ENCODE data around the gene BAIAP2. TPM values are rescaled to one million over a fixed set of nuclear protein-coding genes. Genes with fewer than 3 reads are reported as not detected.

The BAIAP2 gene
- total RNA-seq, 1 donor from 2014 or later: 6.8 TPM

DNA sequence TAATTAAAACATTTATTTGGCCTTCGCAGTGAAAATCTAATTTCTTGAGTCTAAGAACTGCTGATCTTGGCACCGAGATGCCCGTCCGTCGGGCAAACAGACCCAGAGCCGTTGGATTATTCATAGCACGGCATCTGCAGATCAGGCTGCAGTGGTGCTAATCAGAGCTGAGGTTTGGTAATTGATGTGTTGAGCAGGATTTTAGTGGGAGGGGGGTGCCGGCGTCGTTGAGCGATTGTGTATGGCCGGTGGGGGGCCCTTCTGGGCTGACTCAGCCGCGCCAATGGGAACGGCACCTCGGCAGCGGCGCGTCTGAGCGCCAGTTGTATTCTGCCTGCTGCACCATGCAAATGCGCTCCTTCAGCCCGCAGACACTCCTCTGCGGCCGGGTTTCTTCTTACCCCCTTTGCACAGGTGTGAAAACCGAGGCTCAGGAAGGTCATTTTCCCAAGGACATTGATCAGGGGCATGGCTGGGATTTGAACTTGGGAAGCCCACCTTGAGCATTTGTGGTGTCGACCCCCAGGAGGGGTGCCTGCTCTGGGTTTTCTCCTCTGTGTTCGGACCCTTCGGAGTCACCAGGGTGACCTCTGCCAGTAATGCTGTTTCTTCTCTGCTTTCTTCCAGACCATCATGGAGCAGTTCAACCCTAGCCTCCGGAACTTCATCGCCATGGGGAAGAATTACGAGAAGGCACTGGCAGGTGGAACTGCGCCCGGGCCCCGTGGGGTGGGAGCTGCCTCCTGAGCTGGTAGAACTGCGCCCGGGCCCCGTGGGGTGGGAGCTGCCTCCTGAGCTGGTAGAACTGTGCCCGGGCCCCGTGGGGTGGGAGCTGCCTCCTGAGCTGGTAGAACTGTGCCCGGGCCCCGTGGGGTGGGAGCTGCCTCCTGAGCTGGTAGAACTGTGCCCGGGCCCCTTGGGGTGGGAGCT lies 18.4 kb downstream of the BAIAP2 start:
- ATAC-seq (ENCODE audit: low read depth) (no peak), DNase-seq (no peak)
- intact Hi-C loops (cut with micrococcal nuclease): no loop called here
- TF ChIP-seq, protein P1, sequence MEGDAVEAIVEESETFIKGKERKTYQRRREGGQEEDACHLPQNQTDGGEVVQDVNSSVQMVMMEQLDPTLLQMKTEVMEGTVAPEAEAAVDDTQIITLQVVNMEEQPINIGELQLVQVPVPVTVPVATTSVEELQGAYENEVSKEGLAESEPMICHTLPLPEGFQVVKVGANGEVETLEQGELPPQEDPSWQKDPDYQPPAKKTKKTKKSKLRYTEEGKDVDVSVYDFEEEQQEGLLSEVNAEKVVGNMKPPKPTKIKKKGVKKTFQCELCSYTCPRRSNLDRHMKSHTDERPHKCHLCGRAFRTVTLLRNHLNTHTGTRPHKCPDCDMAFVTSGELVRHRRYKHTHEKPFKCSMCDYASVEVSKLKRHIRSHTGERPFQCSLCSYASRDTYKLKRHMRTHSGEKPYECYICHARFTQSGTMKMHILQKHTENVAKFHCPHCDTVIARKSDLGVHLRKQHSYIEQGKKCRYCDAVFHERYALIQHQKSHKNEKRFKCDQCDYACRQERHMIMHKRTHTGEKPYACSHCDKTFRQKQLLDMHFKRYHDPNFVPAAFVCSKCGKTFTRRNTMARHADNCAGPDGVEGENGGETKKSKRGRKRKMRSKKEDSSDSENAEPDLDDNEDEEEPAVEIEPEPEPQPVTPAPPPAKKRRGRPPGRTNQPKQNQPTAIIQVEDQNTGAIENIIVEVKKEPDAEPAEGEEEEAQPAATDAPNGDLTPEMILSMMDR (IDR thresholded peaks at IDR 0.05): no peak
- POLR2A ChIA-PET: no interaction called here
- H3K4me3 Mint-ChIP-seq: no peak overlapping the region
- peaks cover 8% of the 10 kb centered on the region for H3K4me1 Mint-ChIP-seq
- no peak overlapping the region for H3K27ac Mint-ChIP-seq
- H3K36me3 Mint-ChIP-seq (ENCODE audit: low read depth): no peaks in the 10 kb centered on the region
- H3K27me3 Mint-ChIP-seq: peaks cover 2% of the 10 kb centered on the region
- no peaks in the 10 kb centered on the region for H3K9me3 Mint-ChIP-seq
- CTCF ChIA-PET: no interaction called here

- Mint-ChIP-seq H3K4me3 (no peak overlapping the region), H3K9me3 (no peaks in the 10 kb centered on the region), H3K27ac (no peak overlapping the region), H3K36me3 (ENCODE audit: low read depth) (no peaks in the 10 kb centered on the region), H3K27me3 (peaks cover 2% of the 10 kb centered on the region), H3K4me1 (peaks cover 5% of the 10 kb centered on the region)
- intact Hi-C loops (cut with micrococcal nuclease): no loop called here
- ATAC-seq (ENCODE audit: low read depth) (no peak), DNase-seq (no peak)
- CTCF ChIA-PET: no interaction called here
- TF ChIP-seq, protein P1 (IDR thresholded peaks at IDR 0.05): no peak
- POLR2A ChIA-PET: no interaction called here
These were observed 19.4 kb downstream of the BAIAP2 start for GRCh38 chr17:81054308-81054707.

GRCh38 chr17:81054881-81055370 lies 20.0 kb downstream of the BAIAP2 start:
- ChIA-PET POLR2A (no interaction called here), CTCF (no interaction called here)
- intact Hi-C loops (cut with micrococcal nuclease): no loop called here
- H3K27me3 Mint-ChIP-seq: no peaks in the 10 kb centered on the region
- no peaks in the 10 kb centered on the region for H3K36me3 Mint-ChIP-seq (ENCODE audit: low read depth)
- ATAC-seq (ENCODE audit: low read depth) (no peak), DNase-seq (no peak)
- peaks cover 2% of the 10 kb centered on the region for H3K4me1 Mint-ChIP-seq
- TF ChIP-seq, protein P1 (IDR thresholded peaks at IDR 0.05): no peak
- H3K4me3 Mint-ChIP-seq: no peak overlapping the region
- H3K27ac Mint-ChIP-seq: no peak overlapping the region
- H3K9me3 Mint-ChIP-seq: no peaks in the 10 kb centered on the region

DNA sequence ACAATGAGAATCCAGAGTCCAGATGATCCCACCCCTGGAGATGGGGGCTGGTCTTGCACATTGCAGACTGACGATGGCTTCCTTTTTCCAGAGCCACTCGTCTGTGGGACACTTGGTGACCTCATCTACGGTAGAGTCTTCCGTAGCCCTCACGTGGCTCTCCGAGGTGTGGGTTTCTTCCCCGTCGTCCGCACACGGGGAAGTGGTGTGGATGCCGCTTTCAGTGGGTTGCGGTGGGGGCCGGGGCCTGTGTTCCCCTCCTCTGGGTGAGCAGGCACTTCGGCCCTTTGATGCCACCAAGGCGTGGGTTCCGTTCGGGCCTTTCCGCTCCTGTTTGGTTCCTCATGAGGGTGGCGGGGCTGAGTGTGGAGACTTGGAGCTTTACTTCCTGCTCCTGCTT lies 21.4 kb downstream of the BAIAP2 start:
- intact Hi-C loops (cut with micrococcal nuclease): no loop called here
- H3K9me3 Mint-ChIP-seq: no peaks in the 10 kb centered on the region
- TF ChIP-seq, protein P1 (IDR thresholded peaks at IDR 0.05): no peak
- CTCF ChIA-PET: no interaction called here
- POLR2A ChIA-PET: no interaction called here
- no peaks in the 10 kb centered on the region for H3K27me3 Mint-ChIP-seq
- ATAC-seq (ENCODE audit: low read depth): no peak
- no peak for DNase-seq
- H3K27ac Mint-ChIP-seq: no peak overlapping the region
- H3K4me3 Mint-ChIP-seq: no peak overlapping the region
- H3K4me1 Mint-ChIP-seq: no peaks in the 10 kb centered on the region
- no peaks in the 10 kb centered on the region for H3K36me3 Mint-ChIP-seq (ENCODE audit: low read depth)

- CTCF ChIA-PET: no interaction called here
- POLR2A ChIA-PET: no interaction called here
- Mint-ChIP-seq H3K9me3 (no peaks in the 10 kb centered on the region), H3K4me3 (no peak overlapping the region), H3K36me3 (ENCODE audit: low read depth) (no peaks in the 10 kb centered on the region), H3K27ac (no peak overlapping the region), H3K27me3 (no peaks in the 10 kb centered on the region), H3K4me1 (no peaks in the 10 kb centered on the region)
- TF ChIP-seq, protein P1 (IDR thresholded peaks at IDR 0.05): no peak
- intact Hi-C loops (cut with micrococcal nuclease): no loop called here
- no peak for DNase-seq
- ATAC-seq (ENCODE audit: low read depth): no peak
These were observed 22.3 kb downstream of the BAIAP2 start for GRCh38 chr17:81057079-81057730.

Measured in activated B cell treated with CpG ODN at 0.5 μM for 24 hours (primary cell).